HG03039 (cell line): ENCODE results near the gene CREBBP.

ENCODE experiments used
- ATAC-seq: cut with Tn5 transposase; IDR thresholded peaks from one replicate; pipeline ENCODE4 v1.9.1; 2021; ENCODE audit warnings: mild to moderate bottlenecking, moderate library complexity; ENCODE audit not compliant: unreplicated experiment

CREBBP gene

DNA sequence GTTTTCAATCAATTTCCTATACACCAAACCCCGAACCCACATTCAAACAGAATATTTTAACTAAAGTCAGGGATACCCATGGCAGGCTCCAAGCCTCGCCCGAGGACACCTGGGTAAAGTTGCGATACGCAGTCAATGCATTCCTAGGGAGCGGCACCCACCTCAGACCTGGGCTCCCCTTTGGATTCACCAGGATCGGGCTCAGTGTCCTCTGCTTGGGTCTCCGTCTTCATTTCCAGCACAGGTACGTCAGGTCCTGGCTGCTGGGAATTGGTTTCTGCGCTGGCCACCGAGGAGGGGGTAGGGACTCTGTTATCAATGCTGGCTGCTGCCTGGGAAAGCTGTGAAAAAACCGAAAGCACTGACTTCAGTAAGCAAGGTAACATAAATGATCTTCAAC is 111.5 kb downstream of the CREBBP start:
- no peak for ATAC-seq

DNA sequence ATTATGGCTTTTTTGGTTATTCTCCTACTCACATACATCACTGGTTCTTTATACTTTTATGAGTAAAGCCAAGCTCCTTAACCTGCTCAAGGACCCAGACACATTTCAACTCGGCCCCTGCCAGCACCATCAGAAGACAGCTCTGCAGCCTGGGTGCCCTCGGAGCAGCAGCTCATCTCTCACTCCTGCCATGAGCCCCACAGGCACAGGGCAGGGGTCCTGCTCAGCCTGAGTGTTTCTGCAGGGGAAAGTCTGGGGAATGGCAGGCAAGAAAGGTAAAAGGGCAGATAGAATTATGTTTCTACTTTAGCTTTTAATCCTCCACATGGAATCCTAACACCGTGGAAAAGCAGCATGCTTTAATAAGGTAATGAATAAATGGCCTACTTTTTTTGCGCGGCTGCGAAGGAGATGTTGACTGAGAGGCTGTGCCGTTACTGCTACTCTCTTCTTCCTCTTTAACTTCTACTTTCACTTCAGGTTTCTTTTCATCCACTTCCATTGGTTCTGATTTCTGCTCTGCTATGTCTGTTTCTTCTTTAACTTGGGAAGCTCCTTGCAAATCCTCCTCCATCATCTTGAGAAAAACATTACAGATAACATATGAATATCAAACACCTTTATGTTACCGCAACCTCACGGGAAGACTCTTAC is 113.1 kb downstream of the CREBBP start:
- ATAC-seq: no peak

DNA sequence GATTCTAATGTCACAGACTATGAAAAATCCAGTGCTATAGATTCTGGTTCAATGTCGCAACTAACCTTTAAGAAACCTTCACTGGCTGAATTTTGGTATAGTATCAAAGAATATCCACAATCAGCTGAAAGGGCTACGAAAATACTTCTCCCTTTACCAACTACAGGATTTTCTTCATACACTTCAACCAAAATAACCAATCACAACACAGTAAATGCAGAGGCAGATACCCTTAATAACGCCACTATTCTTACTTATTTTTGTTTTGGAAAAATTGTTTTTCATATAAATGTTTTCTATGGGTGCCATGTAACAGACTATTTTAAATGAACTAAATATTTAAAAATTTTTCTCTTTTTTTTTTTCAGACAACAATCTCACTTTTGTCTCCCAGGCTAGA is 114.3 kb downstream of the CREBBP start:
- ATAC-seq: no peak

DNA sequence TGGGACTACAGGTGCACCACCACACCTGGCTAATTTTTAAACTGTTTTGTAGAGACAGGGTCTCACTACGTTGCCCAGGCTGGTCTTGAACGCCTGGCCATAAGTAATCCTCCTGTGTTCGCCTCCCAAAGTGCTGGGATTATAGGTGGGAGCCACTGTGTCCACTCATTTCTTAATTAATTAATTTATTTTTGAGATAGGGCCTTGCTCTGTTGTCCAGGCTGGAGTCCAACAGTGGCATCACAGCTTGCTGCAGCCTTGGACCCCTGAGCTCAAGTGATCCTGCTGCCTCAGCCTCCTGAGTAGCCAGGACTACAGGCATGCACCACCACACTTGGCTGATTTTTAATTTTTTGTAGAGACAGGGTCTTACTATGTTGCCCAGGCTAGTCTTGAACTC is 116.1 kb downstream of the CREBBP start:
- ATAC-seq: no peak

DNA sequence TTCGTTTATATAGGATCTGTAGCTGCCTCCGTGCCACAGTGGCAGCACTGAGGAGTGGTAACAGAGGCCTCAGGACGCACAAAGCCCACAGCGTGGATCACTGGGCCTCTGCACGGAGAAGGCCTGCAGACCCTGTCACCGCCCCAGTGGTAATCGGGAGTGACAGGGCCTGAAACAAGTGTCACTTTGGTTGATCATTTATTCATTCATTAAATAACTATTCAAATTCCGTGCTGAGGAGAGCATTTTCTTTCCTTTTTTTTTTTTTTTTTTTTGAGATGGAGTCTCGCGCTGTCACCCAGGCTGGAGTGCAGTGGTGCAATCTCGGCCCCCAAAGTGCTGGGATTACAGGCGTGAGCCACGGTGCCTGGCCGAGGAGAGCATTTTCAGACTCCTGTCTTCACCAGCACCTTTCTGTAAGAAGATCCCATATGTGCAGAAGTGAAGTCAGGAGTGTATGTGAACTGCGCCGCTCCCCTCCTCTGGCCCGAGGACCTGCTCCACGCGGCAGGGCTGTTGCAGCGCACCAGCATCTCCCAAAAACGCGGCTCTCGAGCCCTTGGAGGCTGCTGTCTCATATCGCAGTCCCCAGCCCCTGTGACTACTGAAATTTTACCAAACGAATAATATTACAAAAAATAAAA is 118.3 kb downstream of the CREBBP start:
- no peak for ATAC-seq

DNA sequence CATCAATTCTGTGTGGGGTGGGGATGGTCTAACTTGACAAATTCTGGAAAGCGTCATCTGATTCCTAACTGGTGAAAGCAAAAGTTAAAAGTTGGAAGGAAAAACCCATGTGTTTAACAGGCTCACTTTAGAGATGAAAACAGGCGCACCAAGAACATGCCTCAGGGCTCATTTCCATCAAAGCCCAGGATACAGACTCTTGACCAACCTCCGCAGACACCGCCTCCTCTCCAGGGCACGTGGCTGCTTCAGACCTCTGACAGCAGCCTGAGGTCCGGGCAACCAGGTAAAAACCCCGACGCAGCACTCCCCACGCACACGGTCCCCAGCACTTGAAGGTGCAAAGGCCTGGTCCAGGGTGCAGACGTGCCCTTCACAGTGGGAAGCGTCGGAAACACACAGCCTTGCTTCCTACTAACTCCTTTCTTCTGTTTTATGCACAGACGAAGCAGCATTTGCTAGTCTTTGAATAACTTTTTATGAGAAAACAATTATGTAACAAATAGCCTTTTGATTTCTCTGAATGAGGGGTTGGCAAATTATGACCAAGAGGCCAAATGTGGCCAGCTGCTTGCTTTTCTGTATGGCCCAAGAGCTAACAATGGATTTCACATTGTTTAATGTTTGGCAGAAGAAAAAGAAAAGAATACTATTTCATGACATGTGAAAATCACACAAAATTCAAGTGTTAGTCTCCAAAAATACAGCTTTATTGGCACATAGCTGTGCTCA is 119.0 kb downstream of the CREBBP start:
- ATAC-seq: no peak

DNA sequence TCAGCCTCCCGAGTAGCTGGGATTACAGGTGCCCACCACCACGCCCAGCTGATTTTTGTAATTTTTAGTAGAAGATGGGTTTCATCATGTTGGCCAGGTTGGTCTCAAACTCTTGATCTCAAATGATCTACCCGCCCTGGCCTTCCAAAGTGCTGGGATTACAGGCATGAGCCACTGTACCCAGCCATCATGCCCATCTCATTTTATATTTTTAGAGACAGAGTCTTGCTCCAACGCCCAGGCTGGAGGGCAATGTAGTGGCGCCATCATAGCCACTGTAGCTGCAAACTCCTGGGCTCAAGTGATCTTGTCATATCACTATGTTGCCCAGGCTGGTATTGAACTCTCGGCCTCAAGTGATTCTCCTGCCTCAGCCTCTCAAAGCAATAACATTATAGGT is 120.0 kb downstream of the CREBBP start:
- no peak for ATAC-seq

DNA sequence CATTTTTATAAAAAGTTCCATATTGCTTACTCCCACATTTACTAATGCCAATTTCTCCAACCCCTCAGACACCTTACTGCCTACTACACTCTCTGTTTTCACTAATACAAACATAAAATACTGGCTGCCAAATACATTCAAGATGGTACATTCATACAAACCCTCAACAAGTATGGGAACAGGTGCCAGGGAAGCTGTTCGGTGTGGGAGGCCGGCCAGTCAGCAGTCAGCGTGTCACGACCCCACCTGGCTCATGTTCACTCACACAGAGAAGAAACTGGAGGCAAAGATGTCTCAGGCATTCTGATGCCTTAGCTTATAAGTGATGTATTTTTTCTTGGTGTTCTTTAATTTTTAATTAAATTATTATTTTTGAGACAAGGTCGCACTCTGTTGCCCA is 120.8 kb downstream of the CREBBP start:
- ATAC-seq: no peak

DNA sequence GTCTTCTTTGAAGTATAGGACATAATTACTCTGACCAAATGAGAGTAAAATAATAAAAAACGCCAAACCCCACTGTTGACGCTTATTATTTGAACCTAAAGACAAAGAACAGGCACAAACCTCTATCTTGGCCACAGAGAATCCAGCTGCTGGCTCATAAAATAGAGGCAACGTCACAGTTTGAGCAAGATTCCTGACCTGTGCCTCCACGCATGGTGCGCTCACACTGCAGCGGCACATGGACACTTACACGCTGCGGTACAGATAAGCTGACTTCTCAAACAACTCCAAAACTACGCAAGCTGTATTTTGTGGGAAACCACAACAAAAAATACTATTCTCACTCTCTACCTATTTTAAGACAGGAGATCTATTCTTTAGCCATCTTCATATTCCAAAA is 124.4 kb downstream of the CREBBP start:
- ATAC-seq: no peak

DNA sequence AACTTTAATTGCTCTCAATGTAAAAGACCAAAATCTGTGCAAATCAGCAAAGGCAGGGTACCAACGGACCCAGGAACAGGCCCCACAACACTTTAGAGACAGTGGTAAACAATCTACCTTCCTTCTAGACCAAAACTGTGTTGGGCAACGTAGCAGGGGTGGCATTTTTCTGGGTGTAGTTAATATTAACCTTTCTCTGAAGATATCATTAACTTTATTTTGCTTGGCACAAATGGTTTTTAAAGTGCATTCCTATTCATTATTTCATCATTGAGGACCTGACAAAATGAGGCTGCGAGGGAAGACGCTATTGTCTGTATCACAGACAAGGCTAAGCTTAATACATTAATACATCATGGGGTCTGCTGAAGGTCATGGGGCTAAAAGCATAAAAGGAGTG is 125.3 kb downstream of the CREBBP start:
- no peak for ATAC-seq

DNA sequence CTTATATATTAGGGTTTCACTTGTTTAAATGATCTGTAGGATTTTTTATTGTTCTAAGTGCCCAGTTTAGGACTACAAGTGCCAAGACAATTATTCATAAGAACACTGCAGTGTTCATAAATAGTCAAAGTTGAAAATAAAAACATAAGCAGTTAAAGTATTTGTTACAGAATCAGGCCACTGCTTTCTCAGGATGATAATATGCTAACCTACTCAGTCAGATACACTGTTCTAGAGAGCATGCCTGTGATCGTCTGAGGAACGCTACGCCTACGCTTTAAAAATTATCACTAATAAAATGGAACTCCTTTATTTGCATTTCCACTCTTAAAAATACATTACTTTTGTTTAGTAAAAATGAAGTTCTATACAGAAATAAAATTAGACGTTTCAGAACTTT is 125.7 kb downstream of the CREBBP start:
- ATAC-seq: no peak

DNA sequence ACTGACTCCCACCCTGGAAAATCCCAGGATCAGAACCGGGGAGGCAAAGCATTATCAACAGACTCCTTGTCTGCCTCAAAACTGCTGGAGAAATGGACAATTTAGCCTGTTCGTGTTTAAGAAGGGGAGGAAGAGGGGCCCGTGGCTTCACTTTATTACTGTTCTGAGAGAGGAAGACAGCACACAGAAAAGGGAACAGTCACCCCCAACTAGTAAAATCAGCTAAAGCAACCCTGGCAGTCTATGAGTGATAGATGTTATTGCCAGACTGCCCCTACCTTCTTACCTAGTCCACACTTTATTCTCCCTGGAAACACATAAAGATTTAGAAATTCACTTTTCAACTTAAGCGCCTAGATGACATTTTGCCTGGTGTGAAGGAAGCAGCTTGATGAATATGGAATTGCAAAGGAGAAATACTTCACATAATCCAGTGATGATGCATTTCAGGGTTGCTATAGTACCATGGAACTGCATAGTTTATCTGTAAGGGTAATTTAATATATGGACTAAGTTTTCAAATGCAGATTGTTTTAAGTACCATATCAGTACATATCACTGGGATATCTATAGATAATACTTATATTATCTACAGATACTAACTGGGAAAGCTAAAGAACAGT is 126.3 kb downstream of the CREBBP start:
- no peak for ATAC-seq

DNA sequence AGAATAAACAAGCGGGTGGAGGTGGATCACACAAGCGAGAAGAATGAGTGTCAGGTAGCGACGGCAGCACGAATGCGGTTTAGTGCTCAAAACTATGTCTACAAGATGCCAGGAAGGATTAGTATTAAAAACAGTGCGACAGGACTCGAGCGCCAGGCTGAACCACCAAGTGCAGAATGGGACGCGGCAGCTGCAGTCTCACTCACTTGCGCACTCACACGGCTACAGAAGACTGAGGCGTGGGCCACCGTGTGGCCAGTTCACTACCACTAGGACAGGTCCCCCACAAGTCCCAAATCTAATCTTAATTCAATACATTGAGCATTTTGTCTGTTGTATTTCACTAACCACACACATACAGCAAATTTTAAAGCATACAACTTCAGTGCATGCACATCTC is 127.5 kb downstream of the CREBBP start:
- ATAC-seq: no peak

DNA sequence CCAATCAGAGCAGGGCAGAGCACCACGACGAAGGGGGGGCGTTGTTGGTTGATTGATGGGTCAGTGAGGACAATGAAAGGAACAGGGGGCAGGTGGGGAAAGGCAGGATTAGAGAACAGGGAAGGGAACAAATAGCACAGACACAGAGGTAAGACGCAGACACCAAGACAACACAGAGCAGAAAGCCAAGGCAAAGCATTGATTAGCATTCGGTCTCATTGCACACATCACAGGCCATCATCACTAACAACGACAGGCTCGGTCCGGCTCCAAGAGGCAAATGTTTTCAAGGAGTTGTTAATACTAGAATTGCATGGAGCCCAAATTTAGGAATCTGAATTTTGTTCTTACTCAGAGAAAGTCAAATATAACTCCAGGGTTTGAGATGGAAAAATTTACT is 128.6 kb downstream of the CREBBP start:
- no peak for ATAC-seq

DNA sequence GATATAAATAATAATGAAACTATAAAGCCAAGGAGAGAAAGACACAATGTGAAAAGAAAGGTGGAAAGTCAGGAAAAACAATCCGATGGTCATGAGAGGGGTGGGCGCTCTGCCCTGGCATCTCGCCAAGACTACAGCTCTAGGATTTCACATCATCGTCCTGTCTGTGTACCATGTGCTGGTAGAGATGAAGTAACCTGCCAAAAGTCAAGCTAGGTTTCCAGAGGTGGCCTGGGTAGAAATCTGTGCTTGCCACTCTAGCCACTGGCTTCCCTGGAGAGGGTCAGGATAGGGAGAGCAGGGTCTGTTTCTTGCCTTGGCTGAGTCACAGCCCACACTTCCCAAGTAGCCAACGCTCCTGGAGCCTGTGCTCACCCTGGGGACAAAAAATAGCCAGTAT is 132.2 kb downstream of the CREBBP start:
- ATAC-seq: no peak

DNA sequence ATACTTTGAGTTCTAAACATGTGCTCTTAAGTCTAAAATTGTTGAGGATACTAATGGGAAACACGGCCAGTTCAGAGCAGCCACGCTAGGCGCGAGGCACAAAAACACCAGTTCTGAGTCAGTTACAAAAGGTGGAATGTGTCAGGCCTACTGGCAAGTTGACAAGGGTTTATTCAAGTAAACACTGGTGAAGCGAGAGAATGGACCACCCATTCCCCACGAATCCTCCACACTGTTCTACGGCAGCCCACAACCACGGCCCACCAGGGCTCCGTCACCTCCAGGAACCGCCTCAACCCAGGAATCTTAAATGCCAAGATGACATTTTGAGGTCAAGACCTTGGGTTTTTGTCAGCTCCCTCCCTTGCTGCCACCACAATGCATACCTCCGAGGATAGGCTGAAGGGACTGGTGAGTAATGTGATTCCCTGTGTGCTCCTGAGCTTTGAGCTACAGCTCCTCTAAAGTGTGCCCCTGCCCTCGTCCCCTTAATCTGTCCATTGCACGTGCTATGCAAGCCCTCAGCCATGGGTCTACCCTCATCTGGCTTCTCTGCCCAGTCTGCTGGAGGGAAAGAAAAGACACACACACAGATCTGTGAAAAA is 134.7 kb downstream of the CREBBP start:
- ATAC-seq: no peak

DNA sequence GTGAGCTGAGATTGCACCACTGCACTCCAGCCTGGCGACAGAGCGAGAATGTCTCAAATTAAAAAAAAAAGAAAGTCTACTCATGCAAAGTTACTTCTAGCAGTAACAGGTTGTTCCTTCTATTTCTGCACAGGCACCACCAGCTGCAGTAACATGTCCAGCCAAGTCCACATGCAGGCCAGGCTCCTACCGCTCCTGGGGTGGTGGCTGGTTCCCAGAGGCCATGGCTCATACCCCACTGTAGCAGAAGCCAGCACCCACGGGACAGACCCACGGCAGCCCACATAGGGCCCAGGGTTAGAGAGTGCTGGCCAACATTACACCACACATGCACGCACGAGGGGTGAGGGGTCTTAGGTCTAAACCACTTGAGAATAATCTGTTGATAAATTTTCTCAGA is 136.5 kb downstream of the CREBBP start:
- ATAC-seq: no peak

DNA sequence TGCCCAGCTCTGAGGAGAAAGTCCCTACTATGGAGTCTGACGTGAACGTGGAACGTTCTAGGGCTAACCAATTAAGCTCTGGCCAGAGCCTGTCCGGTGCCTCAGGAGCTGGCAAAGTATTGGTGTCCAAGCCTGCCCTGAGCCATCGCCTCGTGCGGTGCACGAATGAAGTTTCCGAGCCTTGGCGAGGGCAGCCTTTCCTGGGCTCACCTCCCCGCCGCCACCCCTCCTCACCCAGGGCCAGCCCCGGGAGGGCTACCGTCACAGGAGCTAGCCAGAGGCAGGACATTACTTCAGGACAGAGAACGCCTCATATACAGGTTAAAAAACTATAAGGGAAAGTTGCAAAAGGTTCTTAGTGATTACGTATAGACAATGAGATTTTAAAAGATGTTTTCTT is 139.6 kb downstream of the CREBBP start:
- no peak for ATAC-seq

DNA sequence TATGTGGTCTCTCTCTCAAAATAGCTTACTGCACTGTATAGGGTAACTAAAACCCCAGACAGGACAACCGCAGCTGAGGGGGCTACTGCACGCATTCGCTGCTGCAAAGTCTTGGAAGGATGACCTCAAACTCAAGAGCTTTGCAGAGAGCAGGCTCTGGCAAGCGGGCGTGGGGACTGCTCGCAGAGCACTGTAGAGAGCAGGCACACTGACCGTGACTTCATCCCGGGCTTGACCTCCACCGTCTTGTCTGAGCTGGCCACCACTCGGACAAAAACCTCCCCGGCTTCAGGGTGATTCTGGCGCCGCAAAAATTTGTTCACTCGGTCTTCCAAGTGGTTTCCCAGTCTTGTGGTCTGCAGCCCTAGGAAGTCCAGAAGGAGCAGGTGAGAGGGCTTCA is 140.3 kb downstream of the CREBBP start:
- no peak for ATAC-seq

DNA sequence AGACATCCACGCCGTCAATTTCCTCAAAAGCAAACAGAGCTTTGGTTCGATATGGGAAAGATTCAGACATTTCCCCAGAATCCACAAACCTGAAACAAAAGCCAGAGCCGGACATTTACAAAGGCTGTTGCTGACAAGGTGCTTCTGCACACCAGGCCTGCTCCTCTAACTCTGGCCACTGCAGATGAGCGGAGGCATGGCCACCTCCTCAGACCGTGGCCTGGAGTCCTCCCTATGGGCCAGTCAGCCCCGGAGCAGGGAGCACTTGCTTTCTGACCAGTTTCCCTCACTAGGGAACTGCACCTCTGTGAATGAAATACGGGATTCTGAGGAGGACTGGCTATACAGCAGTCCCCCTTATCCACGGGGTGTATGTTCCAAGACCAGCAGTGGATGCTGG is 140.9 kb downstream of the CREBBP start:
- no peak for ATAC-seq

DNA sequence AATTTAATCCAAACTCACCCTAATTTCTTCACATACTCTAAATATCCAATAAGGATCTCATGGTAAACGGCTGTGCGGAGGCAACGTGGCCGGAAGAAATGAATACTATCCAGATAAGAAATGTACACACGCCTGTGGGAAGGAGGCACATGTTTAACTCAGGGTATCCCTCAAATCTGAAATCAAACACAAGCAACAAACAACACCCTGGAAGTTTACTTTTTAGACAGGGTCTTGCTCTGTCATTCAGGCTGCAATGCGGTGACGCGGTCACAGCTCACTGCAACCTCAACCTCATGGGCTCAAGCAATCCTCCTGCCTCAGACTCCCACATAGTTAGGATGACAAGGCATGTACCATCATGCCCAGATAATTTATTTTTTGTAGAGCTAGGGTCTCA is 142.0 kb downstream of the CREBBP start:
- no peak for ATAC-seq

DNA sequence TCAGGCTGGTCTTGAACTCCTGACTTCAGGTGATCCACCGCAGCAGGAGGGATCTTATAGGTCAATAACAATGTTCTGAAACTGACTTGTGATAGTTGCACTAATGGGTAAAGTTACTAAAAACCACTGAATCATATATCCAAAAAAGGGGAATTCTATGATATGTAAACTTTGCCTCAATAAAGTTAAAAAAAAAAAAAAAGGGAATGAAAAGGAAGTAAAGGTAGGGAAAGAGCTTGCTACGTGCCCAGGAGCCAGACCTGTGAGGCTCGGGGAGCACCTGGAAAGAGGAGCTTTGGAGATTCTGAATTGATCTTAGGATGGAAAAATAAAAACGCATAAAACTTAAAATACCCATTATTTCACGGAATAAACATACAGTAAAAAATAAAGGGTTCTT is 142.4 kb downstream of the CREBBP start:
- ATAC-seq: no peak
